8988T (cell line): Measurements from ENCODE around the gene MTUS2.

Source experiments
- DNase-seq: peaks from one replicate; pipeline ENCODE4 v3.0.0; 2011

Gene MTUS2

DNA sequence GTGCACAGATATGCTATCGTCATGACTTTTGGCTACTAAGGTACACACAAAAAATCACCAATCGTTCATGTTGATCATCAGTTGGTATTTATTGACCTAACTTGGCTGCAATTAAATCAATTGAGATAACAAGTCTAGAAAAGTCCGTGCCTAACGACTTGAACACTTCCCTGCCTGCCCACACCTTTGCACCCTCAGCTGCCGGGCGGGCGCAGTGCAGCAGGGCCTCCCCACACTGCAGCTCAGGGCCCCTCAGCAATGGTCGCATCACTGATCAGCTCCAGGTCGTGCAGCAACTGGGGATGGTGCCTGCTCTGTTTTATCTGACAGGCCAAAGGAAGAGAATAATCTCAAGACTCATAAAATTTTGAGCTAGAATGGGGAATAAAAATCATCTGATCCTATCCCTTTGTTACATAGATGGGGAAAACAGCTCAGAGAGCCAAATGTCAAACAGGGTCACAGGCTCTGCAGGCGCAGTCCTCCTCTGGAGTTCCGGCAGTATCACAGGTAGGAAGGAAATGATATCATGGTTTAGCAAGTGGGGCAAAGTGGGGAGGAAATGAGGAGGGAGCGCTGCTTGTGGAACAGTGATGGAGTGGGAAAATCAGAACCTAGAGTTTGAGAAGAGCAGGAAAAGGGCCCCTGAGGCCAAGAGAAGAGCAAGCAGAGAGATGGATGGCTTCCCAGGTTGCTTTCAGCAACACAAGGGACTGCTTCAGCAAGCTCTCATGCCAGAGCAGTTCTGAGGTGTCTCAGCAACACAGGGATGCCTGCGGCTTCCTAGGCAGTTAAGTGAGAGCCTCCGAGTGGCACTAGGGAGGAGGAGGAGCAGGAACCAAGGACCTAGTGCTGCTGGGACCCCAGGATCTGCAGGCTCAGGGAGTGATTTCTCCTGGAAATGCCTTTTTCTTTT is 717.9 kb downstream of the MTUS2 start:
- DNase-seq: no peak

DNA sequence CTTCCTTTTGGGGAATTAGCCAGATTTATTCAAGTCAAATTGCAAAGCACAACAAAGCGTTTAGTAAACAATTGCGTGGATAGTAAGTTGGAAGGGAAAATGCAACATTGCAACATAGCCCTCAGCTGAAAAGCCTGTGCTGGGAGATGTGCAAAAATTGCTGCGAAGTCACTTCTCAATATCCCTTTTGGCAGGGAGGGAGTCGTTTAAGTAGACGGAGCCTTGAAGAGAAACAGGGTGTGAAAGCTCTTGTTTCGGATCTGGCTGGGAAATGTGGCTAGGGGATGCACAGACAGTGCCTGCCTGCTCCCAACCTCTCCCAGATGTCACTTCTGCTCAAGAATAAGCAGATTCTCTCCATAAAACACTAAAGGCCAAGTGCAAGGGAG is 718.5 kb downstream of the MTUS2 start:
- no peak for DNase-seq

DNA sequence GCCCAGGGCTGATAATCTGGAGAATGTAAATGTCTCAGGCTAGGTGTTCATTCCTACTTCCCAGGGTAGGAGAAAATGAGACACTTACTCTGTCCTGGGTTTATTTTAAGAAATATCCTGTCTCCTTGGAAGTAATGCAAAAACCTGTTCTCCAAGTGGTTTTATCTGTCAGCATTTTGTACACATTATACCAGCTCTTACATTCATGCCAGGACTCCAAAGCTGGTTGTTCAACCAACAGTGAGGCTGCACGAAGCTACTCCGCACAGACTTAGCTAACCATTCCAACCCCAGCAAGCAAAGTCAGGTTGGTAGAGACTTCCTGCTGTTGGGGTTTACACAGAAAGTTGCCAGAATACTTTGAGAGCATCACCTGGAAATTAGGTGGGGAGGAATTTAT is 719.7 kb downstream of the MTUS2 start:
- DNase-seq: no peak

DNA sequence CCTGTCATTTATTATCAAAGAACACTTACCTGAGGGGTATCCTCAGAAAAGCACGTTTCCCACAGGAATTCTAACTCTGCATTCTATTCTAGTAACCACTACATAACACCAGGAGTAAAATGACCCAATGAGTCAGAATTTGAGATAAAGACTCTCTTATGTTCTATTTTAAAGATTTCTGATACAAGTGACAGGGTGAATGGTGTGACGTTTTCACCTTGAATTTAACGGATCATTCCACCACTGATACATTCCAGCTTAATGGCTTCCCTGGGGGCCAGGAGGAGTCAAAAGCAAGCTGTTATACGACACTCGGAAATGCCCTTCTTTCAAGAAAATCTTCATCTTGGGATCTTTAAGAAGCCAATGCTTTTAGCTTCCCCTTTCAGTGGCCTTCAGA is 720.2 kb downstream of the MTUS2 start:
- no peak for DNase-seq

DNA sequence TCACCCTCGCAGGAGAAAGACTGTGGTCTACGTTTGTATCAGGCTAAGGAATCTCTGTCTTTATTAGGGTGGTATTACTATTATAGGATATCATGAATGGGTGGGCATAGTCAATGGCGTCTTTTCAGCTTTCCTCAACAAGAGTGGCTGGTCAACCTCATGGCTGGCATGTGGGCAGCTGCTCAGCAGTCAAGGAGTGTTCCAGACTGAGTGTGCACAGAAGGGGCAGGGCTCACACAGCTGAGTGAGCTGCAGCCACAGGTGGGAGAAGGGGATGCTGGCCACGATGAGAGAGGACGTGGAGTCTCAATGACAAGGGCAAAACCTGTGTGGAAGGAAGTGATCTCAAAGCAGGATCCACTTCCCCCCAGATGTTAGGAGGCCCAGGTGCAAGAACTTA is 720.7 kb downstream of the MTUS2 start:
- DNase-seq: no peak

DNA sequence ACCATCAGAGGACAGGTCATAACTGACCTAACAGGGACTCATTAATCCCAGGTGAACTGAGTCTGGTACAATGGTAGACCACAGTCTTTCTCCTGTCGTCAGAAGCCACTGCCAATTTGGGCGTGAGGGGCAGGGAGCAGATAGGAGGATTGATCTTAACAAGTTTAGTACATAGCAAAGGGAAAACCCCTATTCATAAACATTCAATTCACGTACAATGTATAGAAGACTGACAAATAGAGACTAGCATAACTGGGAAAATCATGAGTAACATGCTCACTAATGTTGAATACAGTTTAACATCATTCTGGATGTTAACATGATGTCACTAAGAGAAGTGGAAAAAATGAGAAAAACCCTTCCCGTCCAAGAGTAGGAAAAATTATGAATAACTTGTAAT is 721.3 kb downstream of the MTUS2 start:
- DNase-seq: no peak

DNA sequence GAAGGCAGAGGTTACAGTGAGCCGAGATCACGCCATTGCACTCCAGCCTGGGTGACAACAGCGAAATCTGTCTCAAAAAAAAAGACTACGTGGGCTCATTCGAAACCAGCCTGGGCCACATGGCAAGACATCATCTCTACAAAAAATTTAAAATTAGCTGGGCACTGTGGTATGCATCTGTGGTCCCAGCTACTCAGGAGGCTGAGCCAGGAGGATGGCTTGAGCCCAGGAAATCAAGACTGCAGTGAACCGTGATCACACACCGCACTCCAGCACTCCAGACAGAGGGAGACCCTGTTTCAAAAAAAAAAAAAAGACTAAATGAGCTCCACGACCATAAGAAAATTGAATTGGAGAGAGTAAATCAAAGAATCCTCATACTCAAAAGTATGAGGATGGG is 722.2 kb downstream of the MTUS2 start:
- DNase-seq: no peak

DNA sequence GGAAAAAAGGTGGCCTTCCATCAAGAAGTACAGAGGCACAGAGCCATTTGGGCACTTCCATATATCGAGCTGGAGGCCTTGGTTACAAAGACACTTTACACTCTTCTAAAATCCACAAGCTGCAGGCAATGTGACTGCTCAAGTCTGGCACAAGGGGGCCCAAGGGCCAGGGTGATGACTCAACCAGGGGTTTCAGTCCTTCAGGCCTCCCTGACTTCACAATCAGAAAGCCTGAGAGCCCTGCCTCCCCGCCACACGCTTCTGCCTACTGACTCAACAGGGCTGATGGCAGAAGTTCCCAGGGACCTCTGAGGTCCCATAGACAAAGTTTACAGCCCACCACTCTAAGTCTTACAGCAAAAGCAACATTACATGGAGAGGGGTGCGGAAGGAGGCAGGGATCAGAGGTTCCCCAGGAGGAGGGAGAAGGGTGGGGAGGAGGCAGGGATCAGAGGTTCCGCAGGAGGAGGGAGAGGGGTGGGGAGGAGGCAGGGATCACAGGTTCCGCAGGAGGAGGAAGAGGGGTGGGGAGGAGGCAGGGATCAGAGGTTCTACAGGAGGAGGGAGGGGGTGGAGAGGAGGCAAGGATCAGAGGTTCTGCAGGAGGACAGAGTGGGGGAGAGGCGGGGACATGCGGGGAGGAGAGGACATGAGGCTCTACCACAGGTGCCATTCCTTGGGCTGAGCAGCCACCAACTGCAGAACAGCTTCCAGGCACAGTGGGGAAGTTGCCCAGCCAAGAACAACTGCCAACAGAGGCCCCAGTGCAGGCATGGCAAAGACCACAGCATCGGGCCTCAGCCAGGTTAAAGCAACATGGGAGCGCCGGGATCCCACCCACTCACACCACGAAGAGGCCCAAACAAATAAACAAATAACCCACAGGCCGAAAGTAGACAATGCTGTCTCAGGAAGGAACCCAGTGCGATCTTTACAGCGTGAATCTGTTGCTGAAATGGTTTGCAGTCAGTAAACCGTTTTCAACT is 723.4 kb downstream of the MTUS2 start:
- DNase-seq: no peak

DNA sequence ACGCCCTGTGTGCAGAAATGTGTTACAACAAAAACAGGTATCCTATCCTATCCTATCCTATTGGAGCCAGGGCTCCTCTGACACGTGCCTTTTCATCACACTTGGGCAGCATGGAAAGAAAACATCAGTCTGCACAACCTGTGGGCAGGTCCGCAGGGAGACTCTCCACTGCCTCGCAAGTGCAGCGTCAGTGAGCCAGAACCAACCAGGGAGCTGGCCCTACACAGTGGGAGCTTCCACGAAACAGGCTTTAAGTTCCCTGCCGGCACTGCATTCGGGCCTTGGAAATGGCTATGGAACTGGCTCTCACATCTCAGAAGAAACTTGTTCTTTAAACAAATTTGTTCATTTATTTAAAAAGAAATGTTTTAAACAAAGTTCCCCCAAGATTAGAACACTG is 725.8 kb downstream of the MTUS2 start:
- no peak for DNase-seq

DNA sequence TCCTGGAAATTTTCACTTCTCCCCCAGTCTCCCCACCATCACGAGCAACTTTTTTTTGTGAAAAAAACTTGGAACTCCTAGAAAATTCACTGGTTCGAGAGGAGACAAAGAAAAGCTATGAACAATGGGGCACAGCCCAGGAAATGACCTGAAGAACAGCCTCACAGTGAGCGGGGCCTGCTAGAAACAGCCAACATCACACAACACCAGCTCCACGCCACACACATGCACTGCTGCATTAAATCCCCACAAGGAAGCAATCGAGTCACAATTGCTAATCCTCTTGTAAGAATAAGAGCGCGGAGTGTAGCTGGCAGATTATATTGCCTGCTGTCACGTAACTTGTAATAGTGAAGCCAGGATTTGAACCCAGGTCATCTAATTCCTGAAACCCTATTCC is 726.5 kb downstream of the MTUS2 start:
- DNase-seq: no peak

DNA sequence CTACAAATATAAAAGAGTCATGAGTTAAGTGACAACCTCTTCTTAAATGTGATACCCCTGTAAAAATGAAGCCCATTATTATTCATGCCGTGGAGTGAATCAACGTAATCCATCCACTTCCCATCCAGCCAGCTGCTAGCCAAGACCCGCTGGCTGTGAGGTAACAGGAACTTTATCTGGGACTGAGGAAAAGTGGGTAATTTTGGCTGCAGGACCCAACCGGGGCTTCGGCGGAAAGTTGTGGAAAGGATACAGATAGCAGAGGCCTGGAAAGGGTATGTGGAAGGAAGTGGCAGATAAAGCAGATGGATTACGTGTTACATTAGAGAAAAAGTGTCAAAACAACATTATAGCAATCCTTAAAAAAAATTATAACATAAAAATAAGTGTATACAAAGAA is 727.0 kb downstream of the MTUS2 start:
- DNase-seq: no peak

DNA sequence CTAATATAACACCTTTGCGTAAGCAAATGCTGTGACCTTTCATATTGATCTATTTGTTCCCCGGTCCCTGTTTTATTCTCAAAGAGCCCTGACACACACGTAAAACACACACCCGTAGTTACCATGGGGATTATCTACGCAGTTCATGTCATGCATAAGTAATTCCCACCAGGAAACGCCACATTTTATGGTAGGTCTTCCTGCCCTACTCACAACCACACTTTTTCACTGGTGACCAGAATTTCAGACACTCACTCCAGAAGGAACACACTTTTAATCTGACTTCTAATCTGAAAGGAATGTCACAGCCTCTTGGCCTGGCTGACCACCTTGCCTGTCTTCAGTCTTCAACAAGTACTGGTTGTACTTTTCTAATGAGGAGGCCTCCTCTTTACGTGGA is 728.6 kb downstream of the MTUS2 start:
- no peak for DNase-seq

DNA sequence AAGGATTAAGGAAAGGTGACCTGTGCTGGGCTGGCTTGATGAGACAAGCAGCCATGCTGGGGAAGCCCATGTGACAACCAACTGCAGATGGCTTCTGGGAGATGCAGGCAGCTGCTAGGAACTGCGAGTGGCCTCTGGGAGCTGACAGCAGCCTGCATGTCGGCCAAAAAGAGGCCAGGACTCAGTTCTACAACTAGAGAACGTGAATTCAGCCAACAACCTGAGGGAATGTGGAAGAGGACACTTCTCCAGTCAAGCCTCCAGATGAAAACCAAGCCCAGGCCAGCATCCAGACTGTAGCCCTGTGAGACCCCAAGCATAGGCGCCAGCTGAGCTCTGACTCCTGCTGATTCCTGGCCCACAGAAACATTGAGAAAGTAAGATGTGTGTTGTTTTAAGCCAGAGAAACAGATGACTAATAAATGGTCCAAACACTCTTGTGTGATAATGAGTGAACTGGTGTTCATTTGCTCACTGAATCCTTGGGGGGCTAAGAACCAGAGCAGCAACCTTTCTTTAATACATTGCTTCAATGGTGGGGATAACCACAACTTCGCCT is 730.4 kb downstream of the MTUS2 start:
- no peak for DNase-seq

DNA sequence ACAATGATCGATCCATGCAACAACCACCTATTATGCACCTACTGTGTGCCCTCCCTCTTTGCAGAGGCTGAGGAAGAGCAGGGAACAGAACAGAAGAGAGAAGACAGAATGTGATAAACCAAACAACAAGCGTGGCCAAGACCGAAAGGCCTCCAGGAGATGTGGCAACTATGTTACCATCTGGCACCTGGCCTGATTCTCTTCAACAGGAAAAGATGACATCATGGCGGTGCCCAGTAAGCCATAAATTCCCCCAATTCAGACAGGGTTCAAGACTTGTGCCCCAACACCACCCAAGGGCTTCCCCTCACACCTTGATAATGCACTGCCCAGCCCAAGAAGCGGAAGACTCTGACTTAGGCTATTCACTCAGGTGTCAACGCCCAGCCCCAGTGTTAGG is 731.1 kb downstream of the MTUS2 start:
- no peak for DNase-seq
